GM13977 (cell line): ENCODE measurements around the gene ZMIZ2.

ENCODE experiments used
- DNase-seq: peaks from one replicate; pipeline ENCODE4 v3.0.0; 2012; ENCODE audit warnings: low spot score
- CTCF ChIP-seq: IDR thresholded peaks from 2 replicates; pipeline ENCODE4 v1.5.1; 2012; ENCODE audit warnings: mild to moderate bottlenecking, control low read depth; ENCODE audit not compliant: insufficient read depth; ENCODE audit errors: extremely low read depth, missing control alignments
- in situ Hi-C: fragments of 300-500 bp; cut with MboI; formaldehyde crosslinking; loops from one replicate; pipeline ENCODE4 v1.12.0; 2022; ENCODE audit warnings: low sequenced_read_pairs, low pct_unique_long_range_greater_than_20kb, mixed read lengths, inconsistent platforms; ENCODE audit not compliant: unreplicated experiment

ZMIZ2 gene

GRCh38 chr7:44707558-44708230 is 41.0 kb upstream of the ZMIZ2 start:
- DNase-seq, result no peak
- no peak for TF ChIP-seq CTCF
- in situ Hi-C loops, result no loop called here

- DNase-seq, result peak; percentile 17
- no peak for TF ChIP-seq CTCF
- in situ Hi-C loops, result no loop called here
These were observed 39.4 kb upstream of the ZMIZ2 start for GRCh38 chr7:44709011-44709915.

GRCh38 chr7:44709945-44710596 is 38.6 kb upstream of the ZMIZ2 start:
- DNase-seq, result no peak
- TF ChIP-seq CTCF, result no peak
- in situ Hi-C loops, result no loop called here

- in situ Hi-C loops, result no loop called here
These were observed 37.1 kb upstream of the ZMIZ2 start for GRCh38 chr7:44711528-44711927.

GRCh38 chr7:44712012-44712411 is 36.6 kb upstream of the ZMIZ2 start:
- DNase-seq, result no peak
- in situ Hi-C loops, result no loop called here
- no peak for TF ChIP-seq CTCF

More at GRCh38 chr7:44711528-44711927, 37.1 kb upstream of the ZMIZ2 start:
- no peak for TF ChIP-seq CTCF
- peak; percentile 8 for DNase-seq

- TF ChIP-seq CTCF, result no peak
- in situ Hi-C loops, result no loop called here
- peak; percentile 12 for DNase-seq
These were observed 35.5 kb upstream of the ZMIZ2 start for GRCh38 chr7:44713141-44713540.
